HAP-1 (cell line): ENCODE measurements around the gene PLD1.
"Not testable (repeated sequence)": the region's sequence is repeated elsewhere in the genome, so short reads cannot be mapped to it uniquely, and the experiment has no call there.

ENCODE experiments used
- DNase-seq, 2 experiments: peaks; one replicate each; pipeline ENCODE4 v3.0.0-alpha.2; 2016 to 2020; ENCODE audit warnings: low spot score in 2 of 2
- H3K27me3 ChIP-seq: fragments of 250-450 bp; sonication (Bioruptor Pico); 2 replicates; pipeline ENCODE4 v1.5.1; 2020; ENCODE audit warnings: low read depth, mild to moderate bottlenecking, moderate library complexity
- H3K36me3 ChIP-seq: fragments of 250-450 bp; sonication (Bioruptor Pico); replicated peaks from 2 replicates; pipeline ENCODE4 v1.5.1; 2020; ENCODE audit warnings: mild to moderate bottlenecking
- H3K4me1 ChIP-seq: fragments of 250-450 bp; sonication (Bioruptor Pico); 2 replicates; pipeline ENCODE4 v1.5.1; 2020; ENCODE audit warnings: mild to moderate bottlenecking
- H3K4me3 ChIP-seq: fragments of 250-450 bp; sonication (Bioruptor Pico); 2 replicates; pipeline ENCODE4 v1.5.1; 2020; ENCODE audit warnings: mild to moderate bottlenecking, moderate library complexity
- H3K9me3 ChIP-seq: fragments of 250-450 bp; sonication (Bioruptor Pico); 2 replicates; pipeline ENCODE4 v1.5.1; 2020; ENCODE audit warnings: mild to moderate bottlenecking, moderate library complexity
- in situ Hi-C: fragments of 300-500 bp; cut with MboI; formaldehyde crosslinking; loops from 3 replicates; pipeline ENCODE4 v1.14.3; 2020; ENCODE audit warnings: low sequenced_read_pairs, inconsistent platforms, mixed read lengths

Gene PLD1

GRCh38 chr3:171809861-171810628, at the start of gene PLD1:
TSS of gene PLD1 (minus strand) at chr3:171810483. CDS start at chr3:171738051, 72,432 bp downstream.
- peak; percentile 51 to 82 for DNase-seq
- H3K36me3 ChIP-seq: no peaks in the 10 kb centered on the region
- H3K27me3 ChIP-seq: no peaks in the 10 kb centered on the region
- in situ Hi-C loops: no loop called here
- peaks cover 23% of the 10 kb centered on the region for H3K4me1 ChIP-seq
- peak within 1 kb of the TSS; percentile 49 for H3K4me3 ChIP-seq
- H3K9me3 ChIP-seq: no peaks in the 10 kb centered on the region

GRCh38 chr3:171858770-171859169, 48.5 kb upstream of the PLD1 start:
- DNase-seq, H3K4me1 ChIP-seq, H3K36me3 ChIP-seq, in situ Hi-C loops, H3K4me3 ChIP-seq, H3K27me3 ChIP-seq: not testable (repeated sequence)
- H3K9me3 ChIP-seq: peaks cover 16% of the 10 kb centered on the region

GRCh38 chr3:171854649-171855305, 44.5 kb upstream of the PLD1 start:
- in situ Hi-C loops: no loop called here
- Histone ChIP-seq H3K27me3 (no peaks in the 10 kb centered on the region), H3K4me1 (peaks cover 18% of the 10 kb centered on the region), H3K36me3 (no peaks in the 10 kb centered on the region), H3K4me3 (no peak overlapping the region), H3K9me3 (peaks cover 22% of the 10 kb centered on the region)
- no peak for DNase-seq

- Histone ChIP-seq H3K4me1 (peaks cover 18% of the 10 kb centered on the region), H3K9me3 (peaks cover 22% of the 10 kb centered on the region), H3K36me3 (no peaks in the 10 kb centered on the region), H3K4me3 (no peak overlapping the region), H3K27me3 (no peaks in the 10 kb centered on the region)
- in situ Hi-C loops: no loop called here
- no peak for DNase-seq
These were observed 41.4 kb upstream of the PLD1 start for GRCh38 chr3:171851660-171852058.

GRCh38 chr3:171850960-171851659, 40.8 kb upstream of the PLD1 start:
- no peaks in the 10 kb centered on the region for H3K27me3 ChIP-seq
- in situ Hi-C loops: no loop called here
- no peak overlapping the region for H3K4me3 ChIP-seq
- peaks cover 22% of the 10 kb centered on the region for H3K9me3 ChIP-seq
- H3K4me1 ChIP-seq: peaks cover 18% of the 10 kb centered on the region
- peak; percentile 61 to 98 for DNase-seq
- H3K36me3 ChIP-seq: no peaks in the 10 kb centered on the region

- Histone ChIP-seq H3K36me3 (no peaks in the 10 kb centered on the region), H3K9me3 (peaks cover 21% of the 10 kb centered on the region), H3K4me3 (no peak overlapping the region), H3K27me3 (no peaks in the 10 kb centered on the region), H3K4me1 (peaks cover 18% of the 10 kb centered on the region)
- peak in 1 of 2 experiments; percentile 21 for DNase-seq
- in situ Hi-C loops: no loop called here
These were observed 40.2 kb upstream of the PLD1 start for GRCh38 chr3:171850320-171850959.

GRCh38 chr3:171849617-171850319, 39.5 kb upstream of the PLD1 start:
- no peak for DNase-seq
- no peaks in the 10 kb centered on the region for H3K27me3 ChIP-seq
- in situ Hi-C loops: no loop called here
- H3K9me3 ChIP-seq: peaks cover 16% of the 10 kb centered on the region
- no peak overlapping the region for H3K4me3 ChIP-seq
- H3K4me1 ChIP-seq: peaks cover 18% of the 10 kb centered on the region
- no peaks in the 10 kb centered on the region for H3K36me3 ChIP-seq

- in situ Hi-C loops: no loop called here
- Histone ChIP-seq H3K4me3 (no peak overlapping the region), H3K36me3 (no peaks in the 10 kb centered on the region), H3K27me3 (no peaks in the 10 kb centered on the region), H3K4me1 (peaks cover 18% of the 10 kb centered on the region), H3K9me3 (peaks cover 4% of the 10 kb centered on the region; the same call in 1 of the 2 replicates)
- no peak for DNase-seq
These were observed 37.4 kb upstream of the PLD1 start for GRCh38 chr3:171847595-171848259.

- in situ Hi-C loops: no loop called here
- Histone ChIP-seq H3K36me3 (no peaks in the 10 kb centered on the region), H3K4me3 (no peak overlapping the region), H3K4me1 (peaks cover 18% of the 10 kb centered on the region), H3K27me3 (no peaks in the 10 kb centered on the region), H3K9me3 (peaks cover 4% of the 10 kb centered on the region; the same call in 1 of the 2 replicates)
- no peak for DNase-seq
These were observed 36.9 kb upstream of the PLD1 start for GRCh38 chr3:171847133-171847532.

GRCh38 chr3:171846597-171846996, 36.3 kb upstream of the PLD1 start:
- no peak overlapping the region for H3K4me3 ChIP-seq
- H3K27me3 ChIP-seq: no peaks in the 10 kb centered on the region
- DNase-seq: no peak
- no peaks in the 10 kb centered on the region for H3K36me3 ChIP-seq
- peaks cover 1% of the 10 kb centered on the region; the same call in 1 of the 2 replicates for H3K9me3 ChIP-seq
- H3K4me1 ChIP-seq: peaks cover 14% of the 10 kb centered on the region
- in situ Hi-C loops: no loop called here

GRCh38 chr3:171845481-171846284, 35.4 kb upstream of the PLD1 start:
- Histone ChIP-seq H3K4me1 (peaks cover 8% of the 10 kb centered on the region), H3K27me3 (no peaks in the 10 kb centered on the region), H3K4me3 (no peak overlapping the region), H3K9me3 (no peaks in the 10 kb centered on the region), H3K36me3 (no peaks in the 10 kb centered on the region)
- in situ Hi-C loops: no loop called here
- no peak for DNase-seq

- in situ Hi-C loops: no loop called here
- no peaks in the 10 kb centered on the region for H3K27me3 ChIP-seq
These were observed 34.6 kb upstream of the PLD1 start for GRCh38 chr3:171844873-171845272.

More at GRCh38 chr3:171844873-171845272, 34.6 kb upstream of the PLD1 start:
- Histone ChIP-seq H3K36me3 (no peaks in the 10 kb centered on the region), H3K4me1 (no peaks in the 10 kb centered on the region; the same call in 1 of the 2 replicates), H3K9me3 (no peaks in the 10 kb centered on the region), H3K4me3 (no peak overlapping the region)
- no peak for DNase-seq
